K562 (cell line): Measurements from ENCODE around the gene PUM1. TPM values are rescaled to one million over a fixed set of nuclear protein-coding genes. Genes with fewer than 3 reads are reported as not detected.

Source experiments
- ATF3 ChIP-seq, 2 experiments: fragments of 450-650 bp in 1 of 2; sonication (generic) in 1 of 2; formaldehyde crosslinking in 1 of 2; IDR thresholded peaks in 1 of 2; conservative IDR thresholded peaks in 1 of 2; 2 replicates each; pipeline versions ENCODE4 v1.6.1 to v1.8.1; 2016 to 2023; ENCODE audit warnings: mild to moderate bottlenecking in 2 of 2, moderate library complexity in 2 of 2, inconsistent platforms in 1 of 2, missing genetic modification reagents in 1 of 2
- CHD2 ChIP-seq: IDR thresholded peaks from 2 replicates; pipeline ENCODE4 v1.6.1; 2011; ENCODE audit warnings: low read depth, low read length
- CREM ChIP-seq: IDR thresholded peaks from 2 replicates; pipeline ENCODE4 v1.6.1; 2014; ENCODE audit warnings: antibody characterized with exemption, low read depth
- DDX20 ChIP-seq: fragments of 450-650 bp; IDR thresholded peaks from 2 replicates; pipeline ENCODE4 v1.6.1; 2016; ENCODE audit warnings: missing genetic modification characterization, low read depth, mild to moderate bottlenecking, missing compliant biosample characterization, moderate library complexity
- ELF2 ChIP-seq: fragments of 250-450 bp; sonication (Bioruptor Pico); IDR thresholded peaks from 2 replicates; pipeline ENCODE4 v1.5.0; 2021; ENCODE audit warnings: mild to moderate bottlenecking
- HDAC2 ChIP-seq: fragments of 450-650 bp; IDR thresholded peaks from 2 replicates; pipeline ENCODE4 v1.6.1; 2016; ENCODE audit warnings: mild to moderate bottlenecking
- HES1 ChIP-seq: fragments of 450-650 bp; IDR thresholded peaks from 2 replicates; pipeline ENCODE4 v1.6.1; 2016; ENCODE audit warnings: low read depth, mild to moderate bottlenecking, moderate library complexity
- IRF9 ChIP-seq: fragments of 450-650 bp; IDR thresholded peaks from 2 replicates; pipeline ENCODE4 v1.6.1; 2016; ENCODE audit warnings: missing biosample characterization, missing genetic modification characterization
- MCM2 ChIP-seq: fragments of 450-650 bp; IDR thresholded peaks from 2 replicates; pipeline ENCODE4 v1.6.1; 2017; ENCODE audit warnings: low read depth, mild to moderate bottlenecking
- NR4A1 ChIP-seq, 2 experiments: fragments of 250-450 bp in 1 of 2; fragments of 450-650 bp in 1 of 2; sonication (Bioruptor Pico) in 1 of 2; IDR thresholded peaks; 2 replicates each; pipeline versions ENCODE4 v1.4.0 to v1.6.1; 2016 to 2020; ENCODE audit warnings: mild to moderate bottlenecking in 2 of 2, missing compliant biosample characterization in 1 of 2, missing genetic modification characterization in 1 of 2, moderate library complexity in 1 of 2
- RAD21 ChIP-seq, 2 experiments: fragments of 250-450 bp in 1 of 2; fragments of 450-650 bp in 1 of 2; sonication (Bioruptor Pico) in 1 of 2; formaldehyde crosslinking in 1 of 2; IDR thresholded peaks in 1 of 2; conservative IDR thresholded peaks in 1 of 2; 2 replicates each; pipeline versions ENCODE4 v1.4.0 to v1.8.0; 2020 to 2022; ENCODE audit warnings: mild to moderate bottlenecking in 2 of 2, moderate library complexity in 1 of 2
- ZBTB12 ChIP-seq: fragments of 250-450 bp; sonication (Bioruptor Pico); IDR thresholded peaks from 2 replicates; pipeline ENCODE4 v1.4.0; 2020
- ZKSCAN8 ChIP-seq: fragments of 200-800 bp; sonication (Bioruptor generic); IDR thresholded peaks from 2 replicates; pipeline ENCODE4 v1.6.1; 2016; ENCODE audit warnings: missing genetic modification characterization, missing compliant biosample characterization
- ZNF175 ChIP-seq: fragments of 200-800 bp; sonication (Bioruptor generic); IDR thresholded peaks from 2 replicates; pipeline ENCODE4 v1.6.1; 2016; ENCODE audit warnings: low read depth, mild to moderate bottlenecking, missing genetic modification characterization, missing compliant biosample characterization
- ZNF395 ChIP-seq: fragments of 200-800 bp; sonication (Bioruptor generic); IDR thresholded peaks from 2 replicates; pipeline ENCODE4 v1.6.1; 2017; ENCODE audit warnings: missing genetic modification characterization, missing compliant biosample characterization
- ZNF584 ChIP-seq: fragments of 200-800 bp; sonication (Bioruptor generic); IDR thresholded peaks from 2 replicates; pipeline ENCODE4 v1.6.1; 2016; ENCODE audit warnings: low read depth, mild to moderate bottlenecking, missing genetic modification characterization, missing compliant biosample characterization
- ZNF644 ChIP-seq: fragments of 200-800 bp; sonication (Bioruptor generic); IDR thresholded peaks from 2 replicates; pipeline ENCODE4 v1.6.1; 2016; ENCODE audit warnings: low read depth, missing genetic modification characterization, missing compliant biosample characterization
- polyA plus RNA-seq, 8 experiments: library from polyadenylated mRNA; depleted of rRNA in 4 of 8; stranded (reverse) in 5 of 8; unstranded in 3 of 8; fragments of >200 nt; fragmentation: Nextera tagmentation in 2 of 8; fragmentation: Illumina TruSeq in 1 of 8; extraction: Ambion mirVana in 2 of 8; extraction: Trizol in 1 of 8; gene quantifications; 2 replicates each; pipeline versions ENCODE4 v1.2.1 to v1.2.3, GENCODE V29; 2011 to 2014; ENCODE audit warnings: inconsistent platforms in 1 of 8, missing spikeins in 1 of 8
- total RNA-seq, 7 experiments: library from RNA; depleted of rRNA in 6 of 7; stranded (reverse); fragments of >200 nt in 6 of 7; fragmentation: Illumina TruSeq in 2 of 7; extraction: Trizol in 2 of 7; gene quantifications; 2 replicates each; pipeline versions ENCODE4 v1.2.1 to v1.2.3, GENCODE V29; 2011 to 2021; ENCODE audit warnings: low replicate concordance in 1 of 7

The PUM1 gene
- total and polyA plus RNA-seq, 9 of the 15 experiments (the other 6 are each of a cell fraction or from before 2014, with no cell fraction given), result 37.7 to 104 (median 55.7) TPM

GRCh38 chr1:30895944-30896660 lies 169.4 kb downstream of the PUM1 start (continued):
- TF ChIP-seq HES1, result 0 out of 2 replicates have a peak, but pooled peaks have one; percentile 19
- 0 out of 2 replicates have a peak, but pooled peaks have one; percentile 70 for TF ChIP-seq ZNF395 (CRISPR knock-in tag)
- peak; percentile 96 for TF ChIP-seq ZNF584 (CRISPR knock-in tag)
- no peak for TF ChIP-seq NR4A1 (CRISPR knock-in tag; IDR thresholded peaks at IDR 0.05)
- peak; percentile 63 for TF ChIP-seq NR4A1 (tag; IDR thresholded peaks at IDR 0.05)
- TF ChIP-seq ZNF175 (CRISPR knock-in tag), result peak; percentile 94
- TF ChIP-seq ATF3 (IDR thresholded peaks at IDR 0.05), result peak; percentile 94
- no peak for TF ChIP-seq ATF3 (CRISPR knock-in tag; conservative IDR thresholded peaks at IDR 0.05)
- no peak for TF ChIP-seq MCM2
- peak; percentile 87 for TF ChIP-seq IRF9 (tag)
- 0 out of 2 replicates have a peak, but pooled peaks have one; percentile 46 for TF ChIP-seq DDX20
- no peak for TF ChIP-seq CHD2
- TF ChIP-seq CREM, result 0 out of 2 replicates have a peak, but pooled peaks have one; percentile 0
- no peak for TF ChIP-seq ZBTB12 (CRISPR knock-in tag)
- peak; percentile 15; the same call in 1 of the 2 replicates for TF ChIP-seq HDAC2
- TF ChIP-seq ZNF644, result no peak
- TF ChIP-seq ELF2, result peak; percentile 38; the same call in 1 of the 2 replicates
- no peak for TF ChIP-seq RAD21 (CRISPR knock-in tag; conservative IDR thresholded peaks at IDR 0.05 in 1 of 2, IDR thresholded peaks at IDR 0.05 in 1 of 2)
- peak; percentile 47; the same call in 1 of the 2 replicates for TF ChIP-seq ZKSCAN8
